H7 (cell line): ENCODE measurements around the gene MYH15. TPM values are rescaled to one million over a fixed set of nuclear protein-coding genes. Genes with fewer than 3 reads are reported as not detected.
"Not testable (repeated sequence)": the region's sequence is repeated elsewhere in the genome, so short reads cannot be mapped to it uniquely, and the experiment has no call there.

ENCODE experiments used
- DNase-seq: peaks from one replicate; pipeline ENCODE4 v3.0.0; 2012
- H3K27me3 ChIP-seq: 2 replicates; pipeline ENCODE4 v1.6.0; 2011; ENCODE audit warnings: mild to moderate bottlenecking, low read length; ENCODE audit not compliant: control insufficient read depth, insufficient read depth
- H3K36me3 ChIP-seq: replicated peaks from 2 replicates; pipeline ENCODE4 v1.5.1; 2011; ENCODE audit warnings: low read length; ENCODE audit not compliant: control insufficient read depth, insufficient read depth
- H3K4me3 ChIP-seq: 2 replicates; pipeline ENCODE4 v1.5.1; 2011; ENCODE audit warnings: low read depth, mild to moderate bottlenecking, control low read depth, low read length, moderate library complexity; ENCODE audit not compliant: insufficient read depth
- total RNA-seq: library from RNA; depleted of rRNA; stranded (reverse); fragments of >200 nt; shearing (Covaris generic); gene quantifications from 2 replicates; pipeline ENCODE4 v1.2.3, GENCODE V29; 2014

MYH15 gene
- total RNA-seq, 1 experiment from 2014 or later = 0.07 TPM

GRCh38 chr3:108388136-108389132 is 122.0 kb downstream of the MYH15 start:
- H3K36me3 ChIP-seq = no peaks in the 10 kb centered on the region
- no peak for DNase-seq
- H3K27me3 ChIP-seq = no peaks in the 10 kb centered on the region; the same call in 1 of the 2 replicates
- H3K4me3 ChIP-seq = no peak overlapping the region

GRCh38 chr3:108387063-108387462 is 123.3 kb downstream of the MYH15 start:
- H3K27me3 ChIP-seq = no peaks in the 10 kb centered on the region
- no peak for DNase-seq
- no peaks in the 10 kb centered on the region for H3K36me3 ChIP-seq
- no peak overlapping the region for H3K4me3 ChIP-seq

DNA sequence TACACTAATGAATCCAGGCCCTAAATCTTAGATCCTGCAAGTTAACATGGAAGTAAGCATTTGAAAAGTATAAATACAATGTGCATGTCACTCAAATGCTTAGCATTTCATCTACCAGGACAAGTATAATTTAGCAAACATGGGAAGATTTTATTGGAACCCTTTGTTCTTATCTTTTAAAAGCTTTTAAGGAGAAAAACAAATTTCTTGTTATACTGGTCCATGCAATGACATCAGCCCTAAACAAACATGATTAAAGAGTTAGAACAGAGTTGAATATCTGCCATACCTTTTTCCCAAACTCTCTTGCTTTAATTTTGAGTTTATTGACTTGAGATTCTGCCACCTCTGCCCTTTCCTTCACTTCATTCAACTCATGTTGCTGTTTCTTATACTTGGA is 127.1 kb downstream of the MYH15 start:
- no peaks in the 10 kb centered on the region for H3K36me3 ChIP-seq

GRCh38 chr3:108381529-108382140 is 128.8 kb downstream of the MYH15 start:
- Histone ChIP-seq H3K4me3 (no peak overlapping the region), H3K27me3 (no peaks in the 10 kb centered on the region), H3K36me3 (no peaks in the 10 kb centered on the region)
- DNase-seq = no peak

More for the DNA sequence above, 127.1 kb downstream of the MYH15 start:
- no peak for DNase-seq
- no peaks in the 10 kb centered on the region for H3K27me3 ChIP-seq
- H3K4me3 ChIP-seq = no peak overlapping the region

- DNase-seq = no peak
- H3K27me3 ChIP-seq = no peaks in the 10 kb centered on the region
- H3K36me3 ChIP-seq = no peaks in the 10 kb centered on the region
- H3K4me3 ChIP-seq = no peak overlapping the region
Measured at GRCh38 chr3:108380128-108380795, 130.1 kb downstream of the MYH15 start.

GRCh38 chr3:108378952-108379342 is 131.4 kb downstream of the MYH15 start:
- not testable (repeated sequence) for H3K36me3 ChIP-seq, DNase-seq, H3K4me3 ChIP-seq, H3K27me3 ChIP-seq

GRCh38 chr3:108378153-108378951 is 132.0 kb downstream of the MYH15 start:
- Histone ChIP-seq H3K36me3 (no peaks in the 10 kb centered on the region), H3K27me3 (no peaks in the 10 kb centered on the region), H3K4me3 (no peak overlapping the region)
- DNase-seq = no peak

- Histone ChIP-seq H3K4me3 (no peak overlapping the region), H3K36me3 (no peaks in the 10 kb centered on the region), H3K27me3 (no peaks in the 10 kb centered on the region)
- no peak for DNase-seq
Measured at GRCh38 chr3:108377384-108377783, 133.0 kb downstream of the MYH15 start.

DNA sequence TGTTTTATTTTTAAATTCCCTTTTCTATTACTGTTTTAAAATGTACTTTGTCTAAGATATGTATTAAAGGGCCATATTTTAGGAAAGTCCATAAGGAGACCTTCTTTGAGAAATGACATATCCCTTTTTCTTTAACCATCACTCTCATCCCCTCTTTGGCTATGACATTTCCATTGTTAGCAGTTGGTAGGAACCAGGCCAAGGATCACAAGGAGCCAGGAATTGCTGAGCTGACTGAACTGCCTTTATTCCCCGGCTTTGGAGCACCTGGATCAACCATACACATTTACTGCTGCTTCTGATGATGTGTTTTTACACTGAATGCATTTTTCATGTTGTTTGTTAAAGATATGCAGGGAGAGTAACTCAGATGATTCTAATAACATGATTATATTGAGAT is 134.4 kb downstream of the MYH15 start:
- no peak overlapping the region for H3K4me3 ChIP-seq
- no peaks in the 10 kb centered on the region for H3K27me3 ChIP-seq
- no peaks in the 10 kb centered on the region for H3K36me3 ChIP-seq
- no peak for DNase-seq

GRCh38 chr3:108359011-108359410 is 151.4 kb downstream of the MYH15 start:
- Histone ChIP-seq H3K4me3 (no peak overlapping the region), H3K36me3 (no peaks in the 10 kb centered on the region), H3K27me3 (no peaks in the 10 kb centered on the region)
- DNase-seq = no peak

DNA sequence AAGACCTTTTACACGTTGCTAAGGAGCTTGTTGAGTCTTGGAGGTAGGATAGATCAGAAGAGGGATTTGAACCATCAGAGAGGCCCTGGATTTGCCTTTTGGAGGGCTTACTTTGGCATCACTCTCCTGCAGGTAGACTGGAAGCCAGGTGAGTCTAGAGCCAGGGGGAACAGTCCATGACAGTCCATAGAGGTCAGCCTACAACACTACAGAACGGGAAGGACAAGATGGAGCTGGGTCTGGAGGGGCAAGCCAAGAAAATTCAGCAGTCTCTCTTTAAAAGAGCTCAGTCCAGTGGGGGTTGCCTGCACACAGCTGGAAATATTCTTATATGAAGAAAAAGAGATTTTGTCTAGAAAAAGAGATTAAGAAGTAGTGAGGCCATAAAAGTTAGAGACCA is 153.4 kb downstream of the MYH15 start:
- DNase-seq = no peak
- H3K4me3 ChIP-seq = no peak overlapping the region

GRCh38 chr3:108354562-108354961 is 155.8 kb downstream of the MYH15 start:
- no peaks in the 10 kb centered on the region for H3K36me3 ChIP-seq

More for the DNA sequence above, 153.4 kb downstream of the MYH15 start:
- no peaks in the 10 kb centered on the region for H3K36me3 ChIP-seq
- H3K27me3 ChIP-seq = no peaks in the 10 kb centered on the region

GRCh38 chr3:108352176-108352575 is 158.2 kb downstream of the MYH15 start:
- no peaks in the 10 kb centered on the region for H3K27me3 ChIP-seq
- no peak overlapping the region for H3K4me3 ChIP-seq
- DNase-seq = no peak
- no peaks in the 10 kb centered on the region for H3K36me3 ChIP-seq

More at GRCh38 chr3:108354562-108354961, 155.8 kb downstream of the MYH15 start:
- no peak for DNase-seq
- no peaks in the 10 kb centered on the region for H3K27me3 ChIP-seq
- no peak overlapping the region for H3K4me3 ChIP-seq
